HG03159 (cell line): ENCODE results near the gene INPP5A.
A peak's percentile ranks its signal among the peaks of the same experiment; 100 is the strongest.

Source experiments
- ATAC-seq: cut with Tn5 transposase; IDR thresholded peaks from one replicate; pipeline ENCODE4 v1.9.1; 2021; ENCODE audit warnings: mild to moderate bottlenecking, moderate library complexity; ENCODE audit not compliant: unreplicated experiment

Gene INPP5A

DNA sequence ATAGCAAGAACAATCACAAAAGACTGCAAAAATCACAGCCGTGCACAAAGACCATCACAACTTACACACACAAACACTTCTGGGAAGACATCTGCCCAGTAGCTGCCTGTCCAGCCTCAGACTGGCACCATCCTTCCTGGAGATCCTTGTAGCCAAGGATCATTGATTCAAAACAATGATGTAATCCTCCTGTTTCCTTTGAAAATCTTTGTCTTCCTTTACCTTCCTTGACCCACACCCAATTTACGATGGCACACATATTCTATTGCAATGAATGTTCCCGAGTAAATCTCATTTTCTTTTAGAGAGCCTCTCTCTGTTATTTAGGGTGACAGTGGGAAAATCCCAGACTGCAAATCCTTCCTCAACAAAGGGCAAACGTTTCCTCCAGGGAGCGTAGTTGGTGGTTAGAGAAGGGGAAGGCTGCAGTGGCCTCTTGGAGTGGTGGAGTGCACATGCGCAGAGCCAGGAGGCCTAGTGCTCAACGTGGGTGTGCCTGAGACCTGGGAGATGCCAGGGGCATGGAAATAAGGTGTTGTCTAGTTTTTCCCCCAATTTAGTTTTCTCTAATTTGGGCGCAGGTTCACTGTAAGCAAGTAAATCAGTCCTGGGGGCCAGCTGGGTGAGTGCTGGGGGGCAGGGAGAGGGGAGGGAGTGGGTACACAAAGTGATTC is 3.1 kb upstream of the INPP5A start:
- ATAC-seq = no peak

DNA sequence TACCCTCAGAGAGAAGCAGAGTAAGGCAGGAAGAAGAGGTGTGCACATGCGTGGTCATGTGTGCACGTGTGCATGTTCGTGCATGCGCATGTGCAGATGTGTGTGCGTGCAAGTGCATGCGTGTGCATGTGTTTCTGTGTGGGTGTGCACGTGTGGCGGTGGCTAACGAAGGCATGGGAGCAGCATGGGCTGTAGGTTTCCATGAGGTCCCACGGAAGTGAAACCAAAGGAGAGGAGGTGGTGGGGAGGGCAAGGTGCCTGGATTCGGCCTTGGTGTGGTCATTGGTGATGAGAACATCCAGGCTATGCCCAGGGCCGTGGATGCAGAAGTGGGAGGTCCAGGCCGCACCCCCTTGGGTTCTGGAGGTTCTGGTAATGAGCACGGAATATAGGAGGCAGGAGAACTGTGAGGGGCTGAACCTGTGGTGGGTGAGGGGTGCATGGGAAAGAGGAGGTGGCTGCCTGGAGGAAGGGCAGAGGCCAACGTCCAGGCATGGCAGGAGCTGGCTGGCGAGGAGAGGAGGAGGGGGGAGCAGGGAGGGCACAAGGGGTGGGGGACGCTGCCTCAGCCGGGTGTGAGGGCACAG is 2.4 kb upstream of the INPP5A start:
- no peak for ATAC-seq

DNA sequence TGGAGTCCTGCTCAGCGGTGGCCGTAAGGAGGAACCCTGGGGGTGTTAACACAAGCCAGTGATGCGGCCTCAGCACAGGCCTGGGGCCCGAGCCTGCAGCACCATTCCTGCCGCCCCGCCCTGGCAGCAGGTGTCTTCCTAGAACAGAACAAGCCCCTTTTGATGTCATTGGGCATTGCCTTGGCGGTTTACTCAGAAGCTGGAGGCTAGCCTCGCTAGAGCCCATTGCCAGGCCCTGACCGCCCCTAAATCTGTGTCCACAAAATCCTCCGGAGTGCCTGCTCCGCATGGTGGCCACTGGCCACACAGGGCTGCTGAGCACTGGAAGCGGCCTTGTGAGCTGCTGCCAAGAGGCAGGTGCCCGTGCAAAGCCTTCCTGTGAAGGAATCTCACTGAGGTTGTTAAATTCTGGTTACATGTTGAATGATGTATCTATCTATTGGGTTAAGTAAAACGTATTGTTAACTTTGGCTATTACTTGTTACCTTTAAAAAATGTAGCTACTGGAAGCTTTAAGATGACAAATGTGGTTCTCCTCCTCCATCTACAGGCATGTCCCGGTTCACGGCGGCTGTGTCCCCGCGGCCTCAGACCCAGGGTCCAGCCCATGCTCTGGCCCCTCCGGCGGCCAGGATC is 1.2 kb upstream of the INPP5A start:
- ATAC-seq = peak; percentile 4

DNA sequence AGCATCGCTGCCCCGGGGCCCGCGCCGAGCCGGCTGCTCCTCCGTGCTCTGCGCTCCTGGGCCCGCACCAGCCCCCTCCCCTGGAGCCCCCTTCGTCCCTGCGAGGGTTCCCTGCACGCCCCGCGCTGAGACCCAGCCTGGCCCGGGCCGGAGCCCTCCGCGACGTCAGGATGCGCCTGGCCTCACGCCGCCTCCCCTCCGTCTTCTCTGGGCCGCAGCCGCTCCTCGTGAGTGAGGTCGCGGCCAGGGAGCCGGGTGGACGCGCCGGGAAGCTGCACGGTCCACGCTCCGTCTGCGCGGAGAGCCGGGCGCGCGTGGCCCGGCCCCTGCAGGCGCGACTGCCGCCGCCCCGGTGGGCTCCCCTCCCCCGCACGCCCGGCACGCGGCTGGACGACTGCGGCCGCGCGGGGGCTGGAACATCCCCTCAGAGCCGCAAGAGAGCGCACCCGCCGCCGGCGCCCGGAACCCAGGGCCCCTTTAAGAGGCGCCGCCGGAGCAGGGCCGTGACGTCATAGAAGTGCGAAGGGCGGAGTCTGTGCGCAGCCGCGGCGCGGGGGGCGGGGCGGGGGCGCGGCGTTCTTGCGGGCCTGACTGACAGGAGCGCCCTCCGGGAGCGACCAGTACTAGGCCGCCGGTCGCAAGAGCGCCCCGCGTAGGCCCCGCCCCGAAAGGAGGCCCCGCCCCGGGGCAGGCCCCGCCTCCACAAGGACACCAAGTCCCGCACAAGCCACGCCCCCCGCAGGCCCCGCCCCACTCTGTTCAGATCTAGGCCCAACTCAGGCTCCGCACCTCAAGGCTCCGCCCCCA is 507 bp upstream of the INPP5A start:
- ATAC-seq = peak; percentile 83

DNA sequence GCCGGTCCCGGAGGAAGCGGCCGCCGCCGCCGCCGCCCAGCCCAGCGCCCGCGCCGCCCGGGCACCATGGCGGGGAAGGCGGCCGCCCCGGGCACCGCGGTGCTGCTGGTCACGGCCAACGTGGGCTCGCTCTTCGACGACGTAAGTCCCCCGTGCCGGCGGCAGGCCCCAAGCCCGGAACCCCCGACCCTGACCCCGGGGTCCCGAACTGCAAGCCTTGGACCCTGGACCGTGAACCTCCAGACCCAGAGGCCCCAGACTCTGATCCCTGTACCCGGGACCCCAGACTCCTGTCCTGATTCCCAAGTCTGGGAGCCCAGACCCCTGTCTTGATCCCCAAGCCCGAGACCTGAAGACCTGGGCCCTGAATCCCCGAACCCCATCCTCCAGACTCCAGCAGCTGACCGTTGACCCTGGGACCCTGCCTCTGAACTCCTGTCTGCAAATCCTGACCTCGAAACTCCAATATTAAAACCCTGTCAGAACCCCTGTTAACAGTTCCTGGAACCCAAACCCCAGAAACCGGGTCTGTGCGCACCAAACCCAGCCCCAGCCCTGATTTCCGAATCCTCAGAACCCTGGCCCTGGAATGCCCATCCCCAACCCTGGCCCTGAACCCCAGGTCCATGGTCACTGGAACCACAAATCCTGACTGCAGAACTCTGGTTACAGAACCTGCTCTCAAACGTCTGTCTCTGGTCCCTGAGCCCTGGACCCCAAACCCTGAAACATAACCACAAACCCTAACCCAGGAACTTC is 623 bp downstream of the INPP5A start:
- ATAC-seq = no peak

DNA sequence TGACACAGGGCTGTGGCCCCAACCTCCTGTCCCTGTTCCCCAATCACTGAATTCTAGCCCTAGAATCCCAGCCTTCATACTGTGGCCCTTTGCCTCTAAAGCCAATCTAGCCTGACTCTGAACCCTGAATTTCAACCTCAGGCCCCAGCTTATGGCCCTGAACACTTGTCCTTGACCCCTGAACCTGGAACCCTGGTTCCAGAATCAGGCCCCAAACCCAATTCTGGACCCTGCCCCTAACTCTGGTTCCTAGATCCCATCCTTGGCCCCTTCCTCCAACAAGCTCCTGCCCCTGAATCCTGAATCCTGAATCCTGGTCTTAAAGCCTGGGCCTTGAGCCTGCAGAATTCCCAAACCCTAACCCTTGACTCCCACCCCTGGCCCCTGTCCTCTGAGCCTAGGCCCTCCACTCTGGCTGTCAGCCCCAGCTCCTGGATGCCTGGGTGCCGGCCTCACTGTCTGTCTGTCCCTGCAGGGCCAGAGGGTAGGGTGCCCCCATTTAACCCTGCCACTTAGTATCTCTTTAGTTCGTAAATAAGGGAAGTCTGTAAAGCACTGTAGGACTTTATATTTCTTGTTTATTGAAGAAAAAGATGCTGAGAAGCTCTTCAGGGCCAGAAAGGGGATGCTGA is 1.3 kb downstream of the INPP5A start:
- no peak for ATAC-seq

GRCh38 chr10:132539431-132539839 is 1.8 kb downstream of the INPP5A start:
- ATAC-seq = no peak

DNA sequence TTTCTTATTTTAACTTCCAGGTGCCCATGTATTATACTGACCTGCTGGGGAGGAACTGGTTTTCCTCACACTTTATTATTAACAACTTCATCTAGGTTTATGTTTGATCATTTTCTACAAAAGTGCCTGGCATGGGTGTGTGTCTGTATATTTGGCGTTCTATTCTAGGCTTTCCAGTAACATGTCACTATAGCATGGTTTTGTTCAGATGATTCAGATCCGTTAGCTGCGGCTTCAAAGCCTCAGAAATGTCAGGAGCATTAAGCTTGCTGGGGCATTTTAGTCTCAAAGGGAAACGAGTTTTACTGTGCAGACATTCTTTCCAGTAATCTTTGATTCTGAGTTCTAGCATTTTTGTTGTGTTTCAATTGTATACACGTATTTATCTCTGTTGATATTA is 2.3 kb downstream of the INPP5A start:
- no peak for ATAC-seq

GRCh38 chr10:132540456-132540855 is 2.9 kb downstream of the INPP5A start:
- ATAC-seq = no peak

DNA sequence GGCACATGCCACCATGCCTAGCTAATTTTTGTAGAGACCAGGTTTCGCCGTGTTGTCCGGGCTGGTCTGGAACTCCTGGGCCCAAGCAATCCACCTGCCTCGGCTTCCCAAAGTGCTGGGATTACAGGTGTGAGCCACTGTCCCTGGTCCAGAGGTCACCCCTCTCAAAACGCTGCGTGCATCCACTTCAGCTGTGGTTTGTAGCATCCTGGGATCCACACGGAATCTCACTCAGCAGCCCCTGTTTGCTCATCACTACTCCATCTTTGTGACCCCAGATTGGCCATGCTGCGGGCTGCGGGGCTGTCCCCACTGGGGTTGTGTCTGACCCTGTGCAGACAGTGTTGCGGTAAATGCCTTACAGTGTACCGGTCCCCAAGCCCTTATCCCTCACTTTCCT is 3.5 kb downstream of the INPP5A start:
- ATAC-seq = no peak

DNA sequence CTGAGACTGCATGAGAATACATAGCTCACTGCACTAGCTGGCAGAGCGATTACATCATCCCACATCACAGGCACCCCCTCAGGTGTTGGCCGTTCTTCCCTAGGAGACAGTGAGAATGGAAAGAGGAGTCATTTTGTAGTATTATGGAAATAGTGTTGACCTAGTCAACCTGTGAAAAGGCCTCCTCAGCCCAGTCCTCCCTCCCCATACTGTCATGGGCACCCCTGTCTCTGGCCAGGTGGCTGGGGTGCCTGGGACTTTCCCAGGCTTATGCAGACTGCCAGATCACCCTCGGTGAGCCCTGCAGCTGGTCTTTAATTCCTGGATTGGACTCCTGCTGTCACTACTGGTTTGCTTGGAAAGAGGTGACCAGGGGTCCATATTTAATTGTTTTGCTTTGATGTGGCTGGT is 4.0 kb downstream of the INPP5A start:
- ATAC-seq = no peak

DNA sequence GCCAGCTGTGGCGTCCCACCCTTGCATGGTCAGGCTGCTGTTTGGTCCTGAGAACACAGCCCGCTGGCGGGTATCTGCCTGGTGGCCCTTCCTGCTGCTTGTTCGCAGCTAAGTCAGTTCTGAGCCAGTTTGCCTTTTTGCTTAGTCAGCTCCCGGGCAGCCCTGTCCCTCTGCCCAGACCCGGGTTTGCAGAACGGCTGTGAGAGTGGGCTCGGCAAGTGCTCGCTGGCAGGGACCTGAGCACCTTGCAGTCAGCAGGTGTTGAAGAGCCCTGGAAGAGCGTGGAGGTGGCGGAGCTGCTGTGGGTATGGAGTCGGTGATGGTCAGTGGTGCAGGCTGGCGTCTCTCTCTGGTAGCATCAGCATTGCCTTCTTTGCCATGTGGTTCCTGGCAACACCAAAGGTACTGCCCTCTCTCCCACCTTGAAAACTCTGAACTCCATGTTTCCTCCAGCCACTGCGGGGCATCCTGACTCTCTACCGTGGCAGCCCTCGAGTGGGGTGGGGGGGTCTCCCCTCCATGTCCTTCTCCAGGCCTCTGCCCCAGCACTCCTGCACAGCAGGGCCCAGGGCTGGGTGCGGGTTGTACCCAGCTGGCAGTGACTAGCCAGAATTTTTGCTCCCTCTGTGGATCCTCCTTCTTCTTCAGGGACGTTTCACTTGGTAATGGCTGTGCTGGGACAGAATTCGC is 4.6 kb downstream of the INPP5A start:
- no peak for ATAC-seq

DNA sequence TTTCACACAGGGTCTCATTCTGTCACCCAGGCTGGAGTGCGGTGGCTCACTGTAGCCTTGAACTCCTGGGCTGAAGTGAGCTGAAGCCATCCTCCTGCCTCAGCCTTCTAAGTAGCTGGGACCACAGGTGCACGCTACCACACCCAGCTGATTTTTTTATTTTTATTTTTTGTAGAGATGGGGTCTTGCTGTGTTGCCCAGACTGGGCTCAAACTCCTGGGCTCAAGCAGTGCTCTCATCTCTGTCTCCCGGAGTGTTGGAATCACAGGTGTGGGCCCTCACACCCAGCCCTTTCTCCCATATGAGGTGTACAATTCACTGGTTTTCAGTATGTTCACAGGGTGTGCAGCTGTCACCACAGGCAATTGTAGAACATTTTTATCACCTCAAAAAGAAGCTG is 5.2 kb downstream of the INPP5A start:
- no peak for ATAC-seq

- no peak for ATAC-seq
These were observed 6.5 kb downstream of the INPP5A start for GRCh38 chr10:132543916-132544743.

- no peak for ATAC-seq
These were observed 7.4 kb downstream of the INPP5A start for GRCh38 chr10:132544744-132545658.

- no peak for ATAC-seq
These were observed 8.2 kb downstream of the INPP5A start for GRCh38 chr10:132545659-132546367.
